ENCODE measurements around the gene TMEM198.
A peak's percentile ranks its signal among the peaks of the same experiment; 100 is the strongest.

The TMEM198 gene

DNA sequence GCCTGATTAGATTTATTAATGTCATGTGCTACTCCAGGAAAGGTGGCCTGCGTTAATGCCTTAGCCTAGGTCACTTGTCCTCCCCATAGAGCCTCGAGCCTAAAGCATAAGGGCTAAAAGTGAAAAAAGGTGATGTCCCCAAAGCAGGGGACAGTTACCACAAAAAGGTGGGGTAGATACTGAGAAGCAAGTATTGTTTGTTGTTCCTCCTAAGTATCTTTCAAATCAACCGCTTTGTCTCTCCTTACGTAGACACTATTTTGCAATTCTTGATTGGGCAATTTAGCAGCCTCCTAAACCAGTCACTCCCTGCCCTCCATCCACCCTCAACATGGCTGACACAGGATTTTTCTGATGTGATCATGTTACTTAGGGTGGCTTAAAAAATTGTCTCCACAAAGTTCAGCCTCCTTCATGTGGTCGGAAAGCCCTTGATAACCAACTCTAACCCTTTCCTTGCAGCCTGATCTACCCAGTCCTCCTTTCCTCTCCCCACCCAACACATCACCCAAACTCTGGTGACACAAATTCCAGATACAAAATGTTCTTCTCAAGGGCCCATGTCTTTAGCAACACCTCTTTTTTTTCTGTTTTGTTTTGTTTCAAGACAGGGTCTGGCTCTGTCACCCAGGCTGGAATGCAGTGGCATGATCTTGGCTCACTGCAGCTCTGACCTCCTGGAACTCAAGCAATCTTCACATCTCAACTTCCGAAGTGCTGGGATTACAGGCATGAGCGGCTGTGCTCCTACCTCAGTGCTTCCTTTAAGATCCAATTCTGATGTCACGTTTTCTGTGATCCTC lies 35.2 kb downstream of the TMEM198 start:
- no peak for DNase-seq (ENCODE audit: low spot score)

DNA sequence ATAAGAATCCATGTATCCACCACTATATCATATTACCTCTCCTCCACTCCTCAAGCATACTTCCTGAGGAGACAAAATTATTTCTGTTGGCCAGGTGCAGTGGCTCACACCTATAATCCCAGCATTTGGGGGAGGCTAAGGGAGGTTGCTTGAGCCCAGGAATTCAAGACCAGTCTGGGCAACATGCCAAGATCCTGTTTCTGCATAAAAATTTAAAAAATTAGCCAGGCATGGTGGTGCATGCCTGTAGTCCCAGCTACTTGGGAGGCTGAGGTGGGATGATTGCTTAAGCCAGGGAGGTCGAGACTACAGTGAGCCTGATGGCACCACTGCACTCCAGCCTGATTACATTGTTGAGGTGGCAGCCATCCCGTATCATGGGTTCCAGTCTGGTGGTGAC lies 37.5 kb downstream of the TMEM198 start:
- no peak for DNase-seq (ENCODE audit: low spot score)

DNA sequence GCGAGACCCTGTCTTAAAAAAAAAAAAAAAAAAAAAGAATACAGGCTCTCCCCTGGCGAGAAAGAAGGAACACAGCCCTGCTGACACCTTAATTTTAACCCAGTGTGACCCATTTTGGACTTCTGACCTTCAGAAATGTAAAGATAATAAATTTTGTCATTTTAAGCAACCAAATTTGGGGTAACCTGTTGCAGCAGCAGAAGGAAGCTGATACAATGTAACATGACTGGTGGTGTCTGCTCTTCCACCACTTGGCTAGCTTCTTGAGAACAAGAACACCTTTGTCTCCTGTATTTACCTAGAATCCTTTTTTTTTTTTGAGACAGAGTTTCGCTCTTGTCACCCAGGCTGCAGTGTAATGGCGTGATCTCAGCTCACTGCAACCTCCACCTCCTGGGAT lies 47.3 kb downstream of the TMEM198 start:
- no peak for DNase-seq (ENCODE audit: low spot score)

DNA sequence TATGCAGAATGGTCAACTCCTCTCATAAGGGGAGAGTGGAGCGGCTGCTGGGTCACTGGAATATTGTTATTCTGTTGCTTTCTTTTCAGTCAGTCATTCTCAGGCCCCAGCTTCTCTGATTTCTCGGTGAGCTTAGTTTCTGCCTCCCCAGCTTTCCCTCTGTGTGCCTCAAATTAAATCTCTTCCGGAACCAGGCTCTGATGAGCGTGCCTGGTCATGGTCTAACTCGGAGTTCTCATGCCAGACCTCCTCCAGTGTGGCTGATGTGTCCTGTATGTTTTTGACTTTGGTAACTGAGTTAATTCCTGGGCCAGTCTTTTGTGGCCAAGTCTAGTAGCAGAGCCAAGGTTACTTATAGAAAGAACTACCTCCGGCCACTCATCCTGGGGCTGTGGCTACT lies 48.9 kb downstream of the TMEM198 start:
- no peak for DNase-seq (ENCODE audit: low spot score)

DNA sequence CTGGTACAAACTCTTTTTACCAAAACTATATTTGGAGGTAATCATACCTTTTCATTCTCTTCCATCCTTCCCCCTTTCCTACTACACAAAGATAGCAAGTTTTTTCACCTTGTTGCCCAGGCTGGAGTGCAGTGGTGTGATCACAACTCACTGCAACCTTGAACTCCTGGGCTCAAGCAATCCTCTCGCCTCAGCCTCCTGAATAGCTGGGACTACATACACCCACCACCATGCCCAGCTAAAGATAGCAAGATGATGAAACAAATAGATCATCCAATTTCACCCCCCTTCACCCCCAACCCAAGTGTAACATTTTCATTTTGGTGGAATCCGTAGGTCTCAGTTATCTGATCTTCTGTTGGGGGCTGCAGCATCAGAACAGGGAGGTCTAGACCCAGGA lies 49.3 kb downstream of the TMEM198 start:
- no peak for DNase-seq (ENCODE audit: low spot score)

DNA sequence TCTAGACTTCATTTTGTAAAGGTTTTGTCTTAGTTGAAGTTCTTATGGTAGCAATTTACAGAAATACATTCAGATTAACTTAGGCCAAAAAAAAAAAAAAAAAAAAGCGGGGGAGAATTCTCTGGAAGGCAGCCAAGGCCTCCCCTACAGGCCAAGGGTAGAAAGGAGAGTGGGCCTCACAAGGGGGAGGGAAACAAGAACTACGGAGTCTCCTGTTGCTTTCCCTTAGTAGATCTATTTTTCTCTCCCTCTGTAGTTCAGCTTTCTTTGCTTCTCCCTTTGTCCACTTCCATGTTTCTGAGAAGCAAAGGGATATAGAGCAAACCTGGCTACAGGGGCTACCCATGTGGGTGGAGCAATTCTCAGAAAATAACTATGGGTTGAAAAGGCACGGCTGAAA lies 51.4 kb downstream of the TMEM198 start:
- DNase-seq (ENCODE audit: low spot score) = no peak

DNA sequence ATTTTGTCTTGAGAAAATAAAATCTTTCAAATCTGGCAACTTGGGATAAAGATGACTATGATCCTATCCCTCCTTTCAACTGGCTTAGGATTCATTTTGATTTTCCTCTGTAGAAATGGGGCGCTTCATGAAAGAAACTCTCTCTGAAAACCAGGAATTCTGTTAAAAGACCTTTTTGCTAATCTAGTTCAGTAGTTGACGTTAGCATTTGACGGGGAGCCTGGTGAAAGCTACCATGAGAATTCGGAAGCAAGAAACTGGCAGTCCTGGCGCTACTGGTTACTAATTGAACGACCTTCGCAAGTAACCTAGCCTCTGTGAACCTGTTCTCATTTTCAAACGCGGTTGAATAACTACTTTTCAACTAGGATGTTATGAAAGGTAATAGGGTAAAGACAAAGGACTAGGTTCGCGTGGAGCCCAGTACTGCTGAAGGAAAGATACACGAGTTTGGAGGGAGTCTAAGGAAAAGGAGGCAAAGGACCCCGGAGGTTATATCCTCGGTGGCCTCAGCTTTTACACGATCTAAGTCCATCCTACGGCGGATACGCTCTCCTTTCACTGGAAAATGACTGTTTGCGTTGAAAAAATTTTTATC lies 53.2 kb downstream of the TMEM198 start:
- DNase-seq (ENCODE audit: low spot score) = no peak

GRCh38 chr2:219597552-219598307 lies 53.9 kb downstream of the TMEM198 start, which contains the start of gene STK11IP:
STK11IP (plus strand) TSS chr2:219597857; CDS start chr2:219598120, 263 bp downstream.
- peak; percentile 96 for DNase-seq (ENCODE audit: low spot score)

- no peak for DNase-seq (ENCODE audit: low spot score)
Measured at GRCh38 chr2:219598308-219599078, 54.7 kb downstream of the TMEM198 start.
